GM12891 (cell line): ENCODE results near the gene KRT86.
A peak's percentile ranks its signal among the peaks of the same experiment; 100 is the strongest.
"Not testable (repeated sequence)": the region's sequence is repeated elsewhere in the genome, so short reads cannot be mapped to it uniquely, and the experiment has no call there.

Experiments used
- DNase-seq: peaks from one replicate; pipeline ENCODE4 v3.0.0; 2011; ENCODE audit warnings: low spot score; ENCODE audit not compliant: insufficient read length
- FAIRE-seq: peaks from 2 replicates; lab custom pipeline; 2011; peaks lifted over from hg19 to GRCh38; lab: Jason Lieb, UNC
- PAX5 ChIP-seq: IDR thresholded peaks from 2 replicates; pipeline ENCODE4 v1.6.1; 2011; ENCODE audit warnings: low read length, moderate library complexity, mild to moderate bottlenecking; ENCODE audit not compliant: insufficient read depth, severe bottlenecking
- POLR2A ChIP-seq: IDR thresholded peaks from 2 replicates; pipeline ENCODE4 v1.6.1; 2011; ENCODE audit warnings: low read depth, low read length, control low read depth
- POLR2AphosphoS5 ChIP-seq: IDR thresholded peaks from 2 replicates; pipeline ENCODE4 v1.6.1; 2011; ENCODE audit warnings: low read depth, low read length, control low read depth
- POU2F2 ChIP-seq: IDR thresholded peaks from 2 replicates; pipeline ENCODE4 v1.6.1; 2011; ENCODE audit warnings: low read depth, mild to moderate bottlenecking, control low read depth, low read length, moderate library complexity
- SPI1 ChIP-seq: IDR thresholded peaks from 2 replicates; pipeline ENCODE4 v1.6.1; 2011; ENCODE audit warnings: low read depth, low read length, control low read depth
- TAF1 ChIP-seq: IDR thresholded peaks from 2 replicates; pipeline ENCODE4 v1.6.1; 2011; ENCODE audit warnings: low read depth, low read length, control low read depth

KRT86 gene

GRCh38 chr12:52295663-52296062 lies 21.2 kb downstream of the KRT86 start:
- DNase-seq, result no peak
- FAIRE-seq, result no peak
- TF ChIP-seq TAF1, result no peak
- TF ChIP-seq SPI1, result no peak
- TF ChIP-seq POU2F2, result no peak
- no peak for TF ChIP-seq PAX5
- no peak for TF ChIP-seq POLR2AphosphoS5
- TF ChIP-seq POLR2A, result no peak

- DNase-seq (no peak), FAIRE-seq (no peak)
These were observed 22.2 kb downstream of the KRT86 start for GRCh38 chr12:52296572-52297215.

GRCh38 chr12:52298677-52299190 lies 24.3 kb downstream of the KRT86 start:
- no peak for FAIRE-seq
- DNase-seq, result no peak
- no peak for TF ChIP-seq PAX5
- TF ChIP-seq TAF1, result no peak
- TF ChIP-seq POLR2A, result no peak
- TF ChIP-seq SPI1, result no peak
- no peak for TF ChIP-seq POU2F2
- TF ChIP-seq POLR2AphosphoS5, result no peak

More at GRCh38 chr12:52296572-52297215, 22.2 kb downstream of the KRT86 start:
- no peak for TF ChIP-seq POLR2AphosphoS5
- TF ChIP-seq TAF1, result no peak
- no peak for TF ChIP-seq SPI1
- TF ChIP-seq POU2F2, result no peak
- no peak for TF ChIP-seq PAX5
- TF ChIP-seq POLR2A, result no peak

GRCh38 chr12:52300796-52301691 lies 26.6 kb downstream of the KRT86 start:
- no peak for DNase-seq
- TF ChIP-seq PAX5 (no peak), POLR2AphosphoS5 (no peak), POU2F2 (no peak), TAF1 (no peak), SPI1 (no peak), POLR2A (no peak)
- no peak for FAIRE-seq

GRCh38 chr12:52301721-52302120 lies 27.3 kb downstream of the KRT86 start:
- not testable (repeated sequence) for DNase-seq, FAIRE-seq

- FAIRE-seq, result peak; percentile 54
- DNase-seq, result not testable (repeated sequence)
These were observed 27.9 kb downstream of the KRT86 start for GRCh38 chr12:52302242-52302914.

- FAIRE-seq, result peak; percentile 97
- DNase-seq, result not testable (repeated sequence)
These were observed 30.5 kb downstream of the KRT86 start for GRCh38 chr12:52304941-52305411.

GRCh38 chr12:52305921-52306705 lies 31.7 kb downstream of the KRT86 start:
- FAIRE-seq (no peak), DNase-seq (no peak)
- no peak for TF ChIP-seq PAX5
- no peak for TF ChIP-seq POU2F2
- no peak for TF ChIP-seq SPI1
- TF ChIP-seq TAF1, result no peak
- no peak for TF ChIP-seq POLR2AphosphoS5
- TF ChIP-seq POLR2A, result no peak

- no peak for TF ChIP-seq POLR2AphosphoS5
- no peak for TF ChIP-seq TAF1
- no peak for TF ChIP-seq POU2F2
- DNase-seq, result no peak
- FAIRE-seq, result no peak
These were observed 32.3 kb downstream of the KRT86 start for GRCh38 chr12:52306731-52307130.
